ENCODE results near the gene MME. TPM values are rescaled to one million over a fixed set of nuclear protein-coding genes. Genes with fewer than 3 reads are reported as not detected.
"Not testable (repeated sequence)": the region's sequence is repeated elsewhere in the genome, so short reads cannot be mapped to it uniquely, and the experiment has no call there.

MME gene
- total RNA-seq, 1 donor from 2014 or later, result 12.5 TPM

GRCh38 chr3:155197786-155198185 is 117.7 kb downstream of the MME start:
- Histone ChIP-seq H3K36me3 (ENCODE audit: control insufficient read depth in 3 of 3, insufficient read depth in 3 of 3, low read length in 3 of 3) (no peaks in the 10 kb centered on the region), H3K27ac (ENCODE audit: low read depth, low read length) (no peak overlapping the region), H3K4me3 (ENCODE audit: low read length in 3 of 3) (no peak overlapping the region), H3K9me3 (ENCODE audit: control insufficient read depth in 3 of 3, low read length in 3 of 3) (no peaks in the 10 kb centered on the region), H3K9ac (ENCODE audit: low read depth in 1 of 3, low read length in 3 of 3) (no peak overlapping the region), H3K4me1 (ENCODE audit: control insufficient read depth in 3 of 3, insufficient read depth in 3 of 3, low read length in 3 of 3) (peaks cover 14 to 35% (median 26%) of the 10 kb centered on the region in 3 donors), H3K27me3 (ENCODE audit: control insufficient read depth in 3 of 3, insufficient read depth in 3 of 3, low read length in 3 of 3) (no peaks in the 10 kb centered on the region)

- Histone ChIP-seq H3K27ac (ENCODE audit: low read depth, low read length) (no peak overlapping the region), H3K4me1 (ENCODE audit: control insufficient read depth in 3 of 3, insufficient read depth in 3 of 3, low read length in 3 of 3) (no peaks in the 10 kb centered on the region), H3K4me3 (ENCODE audit: low read length in 3 of 3) (no peak overlapping the region), H3K27me3 (ENCODE audit: control insufficient read depth in 3 of 3, insufficient read depth in 3 of 3, low read length in 3 of 3) (no peaks in the 10 kb centered on the region), H3K9ac (ENCODE audit: low read depth in 1 of 3, low read length in 3 of 3) (no peak overlapping the region), H3K36me3 (ENCODE audit: control insufficient read depth in 3 of 3, insufficient read depth in 3 of 3, low read length in 3 of 3) (no peaks in the 10 kb centered on the region), H3K9me3 (ENCODE audit: control insufficient read depth in 3 of 3, low read length in 3 of 3) (no peaks in the 10 kb centered on the region)
Measured at GRCh38 chr3:155202626-155203025, 122.5 kb downstream of the MME start.

GRCh38 chr3:155204851-155205250 is 124.7 kb downstream of the MME start:
- H3K9ac ChIP-seq (ENCODE audit: low read depth in 1 of 3, low read length in 3 of 3), result no peak overlapping the region
- no peak overlapping the region for H3K27ac ChIP-seq (ENCODE audit: low read depth, low read length)
- no peak overlapping the region for H3K4me3 ChIP-seq (ENCODE audit: low read length in 3 of 3)
- no peaks in the 10 kb centered on the region for H3K9me3 ChIP-seq (ENCODE audit: control insufficient read depth in 3 of 3, low read length in 3 of 3)
- H3K36me3 ChIP-seq (ENCODE audit: control insufficient read depth in 3 of 3, insufficient read depth in 3 of 3, low read length in 3 of 3), result no peaks in the 10 kb centered on the region
- H3K4me1 ChIP-seq (ENCODE audit: control insufficient read depth in 3 of 3, insufficient read depth in 3 of 3, low read length in 3 of 3), result no peaks in the 10 kb centered on the region
- no peaks in the 10 kb centered on the region for H3K27me3 ChIP-seq (ENCODE audit: control insufficient read depth in 3 of 3, insufficient read depth in 3 of 3, low read length in 3 of 3)

- H3K9me3 ChIP-seq (ENCODE audit: control insufficient read depth in 3 of 3, low read length in 3 of 3), result no peaks in the 10 kb centered on the region
- no peaks in the 10 kb centered on the region for H3K36me3 ChIP-seq (ENCODE audit: control insufficient read depth in 3 of 3, insufficient read depth in 3 of 3, low read length in 3 of 3)
- H3K9ac ChIP-seq (ENCODE audit: low read depth in 1 of 3, low read length in 3 of 3), result no peak overlapping the region
- H3K4me3 ChIP-seq (ENCODE audit: low read length in 3 of 3), result no peak overlapping the region
- H3K27ac ChIP-seq (ENCODE audit: low read depth, low read length), result no peak overlapping the region
- no peaks in the 10 kb centered on the region for H3K27me3 ChIP-seq (ENCODE audit: control insufficient read depth in 3 of 3, insufficient read depth in 3 of 3, low read length in 3 of 3)
- H3K4me1 ChIP-seq (ENCODE audit: control insufficient read depth in 3 of 3, insufficient read depth in 3 of 3, low read length in 3 of 3), result no peaks in the 10 kb centered on the region
Measured at GRCh38 chr3:155208183-155208800, 128.2 kb downstream of the MME start.

- H3K4me1 ChIP-seq (ENCODE audit: control insufficient read depth in 3 of 3, insufficient read depth in 3 of 3, low read length in 3 of 3), result no peaks in the 10 kb centered on the region
- H3K36me3 ChIP-seq (ENCODE audit: control insufficient read depth in 3 of 3, insufficient read depth in 3 of 3, low read length in 3 of 3), result no peaks in the 10 kb centered on the region
- no peaks in the 10 kb centered on the region for H3K27me3 ChIP-seq (ENCODE audit: control insufficient read depth in 3 of 3, insufficient read depth in 3 of 3, low read length in 3 of 3)
- no peak overlapping the region for H3K4me3 ChIP-seq (ENCODE audit: low read length in 3 of 3)
- no peak overlapping the region for H3K27ac ChIP-seq (ENCODE audit: low read depth, low read length)
- H3K9ac ChIP-seq (ENCODE audit: low read depth in 1 of 3, low read length in 3 of 3), result no peak overlapping the region
- H3K9me3 ChIP-seq (ENCODE audit: control insufficient read depth in 3 of 3, low read length in 3 of 3), result no peaks in the 10 kb centered on the region
Measured at GRCh38 chr3:155210736-155211135, 130.6 kb downstream of the MME start.

GRCh38 chr3:155211266-155211665 is 131.1 kb downstream of the MME start:
- Histone ChIP-seq H3K4me1 (ENCODE audit: control insufficient read depth in 3 of 3, insufficient read depth in 3 of 3, low read length in 3 of 3) (no peaks in the 10 kb centered on the region), H3K27me3 (ENCODE audit: control insufficient read depth in 3 of 3, insufficient read depth in 3 of 3, low read length in 3 of 3) (no peaks in the 10 kb centered on the region), H3K4me3 (ENCODE audit: low read length in 3 of 3) (no peak overlapping the region), H3K9me3 (ENCODE audit: control insufficient read depth in 3 of 3, low read length in 3 of 3) (no peaks in the 10 kb centered on the region), H3K9ac (ENCODE audit: low read depth in 1 of 3, low read length in 3 of 3) (no peak overlapping the region), H3K27ac (ENCODE audit: low read depth, low read length) (no peak overlapping the region), H3K36me3 (ENCODE audit: control insufficient read depth in 3 of 3, insufficient read depth in 3 of 3, low read length in 3 of 3) (no peaks in the 10 kb centered on the region)

GRCh38 chr3:155211940-155212339 is 131.8 kb downstream of the MME start:
- no peak overlapping the region for H3K27ac ChIP-seq (ENCODE audit: low read depth, low read length)
- H3K36me3 ChIP-seq (ENCODE audit: control insufficient read depth in 3 of 3, insufficient read depth in 3 of 3, low read length in 3 of 3), result no peaks in the 10 kb centered on the region
- no peaks in the 10 kb centered on the region for H3K27me3 ChIP-seq (ENCODE audit: control insufficient read depth in 3 of 3, insufficient read depth in 3 of 3, low read length in 3 of 3)
- H3K9me3 ChIP-seq (ENCODE audit: control insufficient read depth in 3 of 3, low read length in 3 of 3), result no peaks in the 10 kb centered on the region
- no peak overlapping the region for H3K9ac ChIP-seq (ENCODE audit: low read depth in 1 of 3, low read length in 3 of 3)
- H3K4me3 ChIP-seq (ENCODE audit: low read length in 3 of 3), result no peak overlapping the region
- no peaks in the 10 kb centered on the region for H3K4me1 ChIP-seq (ENCODE audit: control insufficient read depth in 3 of 3, insufficient read depth in 3 of 3, low read length in 3 of 3)

- not testable (repeated sequence) for H3K9ac ChIP-seq (ENCODE audit: low read depth in 1 of 3, low read length in 3 of 3); H3K9me3 ChIP-seq (ENCODE audit: control insufficient read depth in 3 of 3, low read length in 3 of 3); H3K4me3 ChIP-seq (ENCODE audit: low read length in 3 of 3); H3K4me1 ChIP-seq (ENCODE audit: control insufficient read depth in 3 of 3, insufficient read depth in 3 of 3, low read length in 3 of 3); H3K27me3 ChIP-seq (ENCODE audit: control insufficient read depth in 3 of 3, insufficient read depth in 3 of 3, low read length in 3 of 3); H3K36me3 ChIP-seq (ENCODE audit: control insufficient read depth in 3 of 3, insufficient read depth in 3 of 3, low read length in 3 of 3); H3K27ac ChIP-seq (ENCODE audit: low read depth, low read length)
Measured at GRCh38 chr3:155216007-155216406, 135.9 kb downstream of the MME start.

- no peak overlapping the region for H3K27ac ChIP-seq (ENCODE audit: low read depth, low read length)
- H3K9ac ChIP-seq (ENCODE audit: low read depth in 1 of 3, low read length in 3 of 3), result no peak overlapping the region
- peaks cover 0 to 4% (median 0%) of the 10 kb centered on the region in 3 donors for H3K9me3 ChIP-seq (ENCODE audit: control insufficient read depth in 3 of 3, low read length in 3 of 3)
- no peak overlapping the region for H3K4me3 ChIP-seq (ENCODE audit: low read length in 3 of 3)
- H3K36me3 ChIP-seq (ENCODE audit: control insufficient read depth in 3 of 3, insufficient read depth in 3 of 3, low read length in 3 of 3), result no peaks in the 10 kb centered on the region
- no peaks in the 10 kb centered on the region for H3K4me1 ChIP-seq (ENCODE audit: control insufficient read depth in 3 of 3, insufficient read depth in 3 of 3, low read length in 3 of 3)
- H3K27me3 ChIP-seq (ENCODE audit: control insufficient read depth in 3 of 3, insufficient read depth in 3 of 3, low read length in 3 of 3), result no peaks in the 10 kb centered on the region
Measured at GRCh38 chr3:155217591-155217990, 137.5 kb downstream of the MME start.

GRCh38 chr3:155218462-155218861 is 138.3 kb downstream of the MME start:
- H3K9ac ChIP-seq (ENCODE audit: low read depth in 1 of 3, low read length in 3 of 3), result no peak overlapping the region
- no peaks in the 10 kb centered on the region for H3K27me3 ChIP-seq (ENCODE audit: control insufficient read depth in 3 of 3, insufficient read depth in 3 of 3, low read length in 3 of 3)
- H3K27ac ChIP-seq (ENCODE audit: low read depth, low read length), result no peak overlapping the region
- no peaks in the 10 kb centered on the region for H3K36me3 ChIP-seq (ENCODE audit: control insufficient read depth in 3 of 3, insufficient read depth in 3 of 3, low read length in 3 of 3)
- H3K4me1 ChIP-seq (ENCODE audit: control insufficient read depth in 3 of 3, insufficient read depth in 3 of 3, low read length in 3 of 3), result no peaks in the 10 kb centered on the region
- H3K4me3 ChIP-seq (ENCODE audit: low read length in 3 of 3), result no peak overlapping the region
- peaks cover 0 to 4% (median 0%) of the 10 kb centered on the region in 3 donors for H3K9me3 ChIP-seq (ENCODE audit: control insufficient read depth in 3 of 3, low read length in 3 of 3)
